Endothelial cell of umbilical vein (primary cell): ENCODE measurements around the gene ASZ1. TPM values are rescaled to one million over a fixed set of nuclear protein-coding genes. Genes with fewer than 3 reads are reported as not detected.

ENCODE experiments used
- BruUV-seq: library from RNA; stranded (reverse); fragments of 400-500 nt; replicated peaks from 2 replicates; lab custom pipeline; 2021; lab: Mats Ljungman, UMichigan
- CTCF ChIA-PET: fragments of 300-600, 350-600 bp; sonication (Branson Sonifier 250); formaldehyde crosslinking; loops from one replicate; lab custom pipeline; 2021; ENCODE audit warnings: antibody characterized with exemption, inconsistent platforms; lab: Charles Lee
- POLR2A ChIA-PET: fragments of 300-600, 350-600 bp; sonication (Branson Sonifier 250); formaldehyde crosslinking; loops from one replicate; lab custom pipeline; 2021; ENCODE audit warnings: antibody characterized with exemption, inconsistent platforms; lab: Charles Lee
- DNase-seq: peaks from one replicate; pipeline ENCODE4 v3.0.0-alpha.2; 2011; ENCODE audit warnings: low read depth, low spot score
- FAIRE-seq: peaks from 2 replicates; lab custom pipeline; 2011; peaks lifted over from hg19 to GRCh38; lab: Jason Lieb, UNC
- H2AFZ ChIP-seq: 2 replicates; pipeline ENCODE4 v1.6.0; 2012; ENCODE audit warnings: low read depth, low read length, control low read depth, inconsistent platforms
- H3K27ac ChIP-seq: 2 replicates; pipeline ENCODE4 v1.5.1; 2011; ENCODE audit warnings: low read depth, mild to moderate bottlenecking, control low read depth, low read length, moderate library complexity; ENCODE audit not compliant: insufficient read depth
- H3K27me3 ChIP-seq, 2 experiments: 2 replicates each; pipeline versions ENCODE4 v1.6.0 to v1.6.1; 2011; ENCODE audit warnings: low read length in 2 of 2, mixed read lengths in 1 of 2; ENCODE audit not compliant: control insufficient read depth in 2 of 2, insufficient read depth in 2 of 2
- H3K36me3 ChIP-seq, 2 experiments: 2 replicates in 1 of 2; 3 replicates in 1 of 2; pipeline ENCODE4 v1.5.1; 2011; ENCODE audit warnings: low read length in 2 of 2, mild to moderate bottlenecking in 1 of 2, moderate library complexity in 1 of 2; ENCODE audit not compliant: control insufficient read depth in 2 of 2, insufficient read depth in 2 of 2; ENCODE audit errors: extremely low read depth in 1 of 2
- H3K4me1 ChIP-seq: 3 replicates; pipeline ENCODE4 v1.5.1; 2011; ENCODE audit warnings: mild to moderate bottlenecking, low read length; ENCODE audit not compliant: control insufficient read depth, insufficient read depth; ENCODE audit errors: extremely low read depth
- H3K4me2 ChIP-seq: 2 replicates; pipeline ENCODE4 v1.6.1; 2011; ENCODE audit warnings: low read length, control low read depth, mixed read lengths; ENCODE audit not compliant: insufficient read depth
- H3K4me3 ChIP-seq, 3 experiments: fragments of 200-600 bp in 1 of 3; sonication (generic), shearing (Covaris generic) in 1 of 3; replicated peaks in 1 of 3; 2 replicates each; pipeline ENCODE4 v1.5.1; 2011 to 2016; ENCODE audit warnings: control low read depth in 3 of 3, low read length in 3 of 3, mild to moderate bottlenecking in 2 of 3, inconsistent platforms in 1 of 3, low read depth in 1 of 3, moderate library complexity in 1 of 3; ENCODE audit not compliant: insufficient read depth in 1 of 3
- H3K79me2 ChIP-seq: 2 replicates; pipeline ENCODE4 v1.6.0; 2012; ENCODE audit warnings: low read length, inconsistent platforms; ENCODE audit not compliant: control insufficient read depth, insufficient read depth
- H3K9ac ChIP-seq: replicated peaks from 2 replicates; pipeline ENCODE3; 2011; ENCODE audit warnings: low read length, control low read depth; ENCODE audit not compliant: insufficient read depth; ENCODE audit errors: extremely low read depth
- H3K9me1 ChIP-seq: replicated peaks from 3 replicates; pipeline ENCODE4 v1.6.0; 2011; ENCODE audit warnings: mild to moderate bottlenecking, low read length; ENCODE audit not compliant: control insufficient read depth, insufficient read depth; ENCODE audit errors: extremely low read depth
- H3K9me3 ChIP-seq: replicated peaks from 2 replicates; pipeline ENCODE4 v1.5.1; 2012; ENCODE audit warnings: low read length, inconsistent platforms; ENCODE audit not compliant: control insufficient read depth, insufficient read depth
- H4K20me1 ChIP-seq: replicated peaks from 2 replicates; pipeline ENCODE3; 2011; ENCODE audit warnings: mild to moderate bottlenecking, low read length; ENCODE audit not compliant: control insufficient read depth, insufficient read depth; ENCODE audit errors: extremely low read depth
- CTCF ChIP-seq, 2 donors: IDR thresholded peaks; 1 replicate in 1 of 2; 2 replicates in 1 of 2; pipeline ENCODE4 v1.5.1; 2011; ENCODE audit warnings: low read length in 2 of 2, mild to moderate bottlenecking in 2 of 2, moderate library complexity in 2 of 2, control low read depth in 1 of 2, inconsistent platforms in 1 of 2, low read depth in 1 of 2; ENCODE audit not compliant: insufficient read depth in 1 of 2; ENCODE audit errors: extremely low read depth in 1 of 2
- EZH2 ChIP-seq: IDR thresholded peaks from 2 replicates; pipeline ENCODE4 v1.6.1; 2012; ENCODE audit warnings: borderline replicate concordance, low read depth, mild to moderate bottlenecking, moderate library complexity, low read length, inconsistent platforms; ENCODE audit not compliant: severe bottlenecking
- FOS ChIP-seq: IDR thresholded peaks from 2 replicates; pipeline ENCODE4 v1.6.1; 2011; ENCODE audit warnings: mild to moderate bottlenecking, low read length, moderate library complexity, borderline replicate concordance; ENCODE audit not compliant: insufficient read depth
- GATA2 ChIP-seq: IDR thresholded peaks from 2 replicates; pipeline ENCODE4 v1.7.0; 2011; ENCODE audit warnings: low read depth, mild to moderate bottlenecking, moderate library complexity, mixed read lengths, low read length; ENCODE audit not compliant: insufficient read length, insufficient read depth
- JUN ChIP-seq: IDR thresholded peaks from 2 replicates; pipeline ENCODE4 v1.6.1; 2011; ENCODE audit warnings: borderline replicate concordance, low read depth; ENCODE audit not compliant: insufficient read length, insufficient read depth
- MAX ChIP-seq: IDR thresholded peaks from 2 replicates; pipeline ENCODE4 v1.6.1; 2011; ENCODE audit not compliant: insufficient read depth, insufficient read length
- MYC ChIP-seq: IDR thresholded peaks from one replicate; pipeline ENCODE4 v1.6.1; 2011; ENCODE audit warnings: mild to moderate bottlenecking, low read depth, low read length
- POLR2A ChIP-seq: IDR thresholded peaks from 2 replicates; pipeline ENCODE4 v1.6.1; 2012; ENCODE audit warnings: low read depth, mild to moderate bottlenecking, control low read depth, low read length
- POLR2AphosphoS5 ChIP-seq: IDR thresholded peaks from 2 replicates; pipeline ENCODE4 v1.6.1; 2012; ENCODE audit warnings: low read depth, mild to moderate bottlenecking, control low read depth, low read length, moderate library complexity; ENCODE audit not compliant: insufficient read depth
- dilution Hi-C: fragments of 300-500 bp; cut with MboI; formaldehyde crosslinking; loops from one replicate; pipeline ENCODE4 v1.15.0; 2019; ENCODE audit warnings: low sequenced_read_pairs; ENCODE audit not compliant: extremely low pct_ligation_motif_present
- intact Hi-C: fragments of 100-400 bp; cut with micrococcal nuclease; formaldehyde crosslinking; loops from one replicate; pipeline ENCODE4 v1.10.0; 2022
- polyA plus RNA-seq, 4 experiments: library from polyadenylated mRNA; depleted of rRNA in 3 of 4; stranded (reverse) in 3 of 4; unstranded in 1 of 4; fragments of >200 nt; gene quantifications; 2 replicates each; pipeline versions ENCODE4 v1.2.1 to v1.2.3, GENCODE V29; 2011 to 2012; ENCODE audit warnings: missing spikeins in 1 of 4
- total RNA-seq: library from RNA; stranded (reverse); gene quantifications from 2 replicates; pipeline ENCODE4 v1.2.3, GENCODE V29; 2021

Gene ASZ1
- total and polyA plus RNA-seq, 2 donors (not counting 3 experiments of a cell fraction or from before 2014, with no cell fraction given), result not detected

- Histone ChIP-seq H4K20me1 (no peaks in the 10 kb centered on the region), H3K9me1 (no peaks in the 10 kb centered on the region), H2AFZ (no peak overlapping the region), H3K4me2 (no peak overlapping the region), H3K36me3 (no peaks in the 10 kb centered on the region), H3K27me3 (no peaks in the 10 kb centered on the region), H3K4me1 (no peaks in the 10 kb centered on the region), H3K9me3 (no peaks in the 10 kb centered on the region), H3K27ac (no peak overlapping the region), H3K9ac (no peak overlapping the region), H3K79me2 (no peaks in the 10 kb centered on the region), H3K4me3 (no peak overlapping the region)
- no peak for DNase-seq
- no peak for TF ChIP-seq POLR2A
- TF ChIP-seq GATA2, result peak; percentile 27
- ChIA-PET POLR2A (no interaction called here), CTCF (interaction anchor here (1.4 to 4.7 kb wide), 6 partner anchors 8 to 469 kb away, joined by 3 to 51 read pairs (median 6); no protein-coding TSS in a partner anchor)
- dilution Hi-C loops, result no loop called here
- intact Hi-C loops, result loop anchor here (1.0 to 10.0 kb wide), 5 partner anchors 74 to 1211 kb away; no protein-coding TSS in a partner anchor
- FAIRE-seq, result no peak
- BruUV-seq, result no TSS peak
Observed at GRCh38 chr7:117386110-117386706, 41.1 kb downstream of the ASZ1 start.

- H3K4me1 ChIP-seq, result no peaks in the 10 kb centered on the region
- H4K20me1 ChIP-seq, result no peaks in the 10 kb centered on the region
- no peaks in the 10 kb centered on the region for H3K9me1 ChIP-seq
- no peak overlapping the region for H2AFZ ChIP-seq
- no peak for FAIRE-seq
- no peaks in the 10 kb centered on the region for H3K27me3 ChIP-seq
- POLR2A ChIA-PET, result no interaction called here
- dilution Hi-C loops, result no loop called here
- H3K9me3 ChIP-seq, result no peaks in the 10 kb centered on the region
- TF ChIP-seq JUN, result no peak
- no peak for TF ChIP-seq MAX
- no peak for TF ChIP-seq MYC
- TF ChIP-seq POLR2A, result no peak
- TF ChIP-seq EZH2, result no peak
- no peak for TF ChIP-seq FOS
- TF ChIP-seq POLR2AphosphoS5, result no peak
- peak in 1 of 2 donors; percentile 10 for TF ChIP-seq CTCF (IDR thresholded peaks at IDR 0.05; ENCODE audit: extremely low read depth in 1 of 2, insufficient read depth in 1 of 2, low read depth in 1 of 2, low read length in 2 of 2)
- no peak overlapping the region for H3K4me2 ChIP-seq
- intact Hi-C loops, result loop anchor here (1.0 to 10.0 kb wide), 6 partner anchors 73 to 1211 kb away; no protein-coding TSS in a partner anchor
- CTCF ChIA-PET, result interaction anchor here (0.8 to 4.7 kb wide), 13 partner anchors 9 to 794 kb away, joined by 3 to 51 read pairs (median 5); no protein-coding TSS in a partner anchor
- H3K79me2 ChIP-seq, result no peaks in the 10 kb centered on the region
- H3K36me3 ChIP-seq, result no peaks in the 10 kb centered on the region
- no TSS peak for BruUV-seq
- no peak overlapping the region for H3K9ac ChIP-seq
- peak; percentile 47 for DNase-seq
- H3K27ac ChIP-seq, result no peak overlapping the region
- H3K4me3 ChIP-seq, result no peak overlapping the region
Observed at GRCh38 chr7:117385363-117386109, 41.8 kb downstream of the ASZ1 start.
